A673 (cell line): ENCODE measurements around the gene SYNGR1. TPM values are rescaled to one million over a fixed set of nuclear protein-coding genes. Genes with fewer than 3 reads are reported as not detected.

Experiments
- BruUV-seq: library from RNA; stranded (reverse); fragments of 400-500 nt; replicated peaks from 2 replicates; lab custom pipeline; 2021; lab: Mats Ljungman, UMichigan
- CTCF ChIA-PET: fragments of 300-600 bp; sonication (Branson Sonifier 250); formaldehyde crosslinking; loops from one replicate; lab custom pipeline; 2022; ENCODE audit warnings: antibody characterized with exemption; lab: Charles Lee
- POLR2A ChIA-PET: fragments of 300-600 bp; sonication (Branson Sonifier 250); formaldehyde crosslinking; loops from one replicate; lab custom pipeline; 2022; ENCODE audit warnings: antibody characterized with exemption; ENCODE audit not compliant: low non-redundant PET; lab: Charles Lee
- DNase-seq: peaks from one replicate; pipeline ENCODE4 v3.0.0-alpha.2; 2015; ENCODE audit warnings: low spot score
- H3K27ac ChIP-seq: fragments of 200-600 bp; sonication (generic); 2 replicates; pipeline ENCODE4 v1.5.1; 2016; ENCODE audit warnings: mixed run types, low read depth, mild to moderate bottlenecking, mixed read lengths, antibody characterized with exemption, low read length; ENCODE audit not compliant: poor library complexity, severe bottlenecking
- H3K27me3 ChIP-seq: fragments of 200-600 bp; sonication (generic); replicated peaks from 2 replicates; pipeline ENCODE4 v1.6.1; 2017; ENCODE audit warnings: mixed run types, low read depth, mild to moderate bottlenecking, mixed read lengths, antibody characterized with exemption, low read length; ENCODE audit not compliant: insufficient read depth, poor library complexity
- H3K36me3 ChIP-seq: fragments of 200-600 bp; sonication (generic); 2 replicates; pipeline ENCODE4 v1.6.1; 2016; ENCODE audit warnings: mixed run types, mild to moderate bottlenecking, mixed read lengths, antibody characterized with exemption, low read length; ENCODE audit not compliant: insufficient read depth, poor library complexity, severe bottlenecking
- H3K4me1 ChIP-seq: fragments of 200-600 bp; sonication (generic); 2 replicates; pipeline ENCODE4 v1.6.1; 2017; ENCODE audit warnings: mixed run types, mild to moderate bottlenecking, mixed read lengths, antibody characterized with exemption, low read length; ENCODE audit not compliant: insufficient read depth, poor library complexity, severe bottlenecking
- H3K4me3 ChIP-seq: fragments of 200-600 bp; sonication (generic); 2 replicates; pipeline ENCODE4 v1.5.1; 2016; ENCODE audit warnings: low read depth, mixed run types, mild to moderate bottlenecking, mixed read lengths, low read length; ENCODE audit not compliant: poor library complexity, severe bottlenecking
- H3K9me3 ChIP-seq: fragments of 200-600 bp; sonication (generic); 2 replicates; pipeline ENCODE4 v1.6.1; 2016; ENCODE audit warnings: mixed run types, low read depth, mild to moderate bottlenecking, mixed read lengths, antibody characterized with exemption, low read length; ENCODE audit not compliant: poor library complexity, severe bottlenecking
- CTCF ChIP-seq: fragments of 300-800, 200-600 bp; sonication (generic); conservative IDR thresholded peaks from 2 replicates; pipeline ENCODE4 v1.5.1; 2017; ENCODE audit warnings: low read depth, mild to moderate bottlenecking, antibody characterized with exemption, low read length, moderate library complexity, mixed read lengths
- EZH2 ChIP-seq: fragments of 200-600 bp; sonication (generic); IDR thresholded peaks from 2 replicates; pipeline ENCODE4 v1.6.1; 2017; ENCODE audit warnings: borderline replicate concordance, low read depth, mild to moderate bottlenecking, mixed read lengths, antibody characterized with exemption, low read length; ENCODE audit not compliant: poor library complexity, severe bottlenecking
- intact Hi-C: fragments of 100-400 bp; cut with micrococcal nuclease; formaldehyde crosslinking; loops from one replicate; pipeline ENCODE4 v1.10.0; 2022; ENCODE audit not compliant: unreplicated experiment
- total RNA-seq: library from RNA; stranded (reverse); gene quantifications from 2 replicates; pipeline ENCODE4 v1.2.3, GENCODE V29; 2021

SYNGR1 gene
- total RNA-seq, 1 experiment from 2014 or later = 31.7 TPM

DNA sequence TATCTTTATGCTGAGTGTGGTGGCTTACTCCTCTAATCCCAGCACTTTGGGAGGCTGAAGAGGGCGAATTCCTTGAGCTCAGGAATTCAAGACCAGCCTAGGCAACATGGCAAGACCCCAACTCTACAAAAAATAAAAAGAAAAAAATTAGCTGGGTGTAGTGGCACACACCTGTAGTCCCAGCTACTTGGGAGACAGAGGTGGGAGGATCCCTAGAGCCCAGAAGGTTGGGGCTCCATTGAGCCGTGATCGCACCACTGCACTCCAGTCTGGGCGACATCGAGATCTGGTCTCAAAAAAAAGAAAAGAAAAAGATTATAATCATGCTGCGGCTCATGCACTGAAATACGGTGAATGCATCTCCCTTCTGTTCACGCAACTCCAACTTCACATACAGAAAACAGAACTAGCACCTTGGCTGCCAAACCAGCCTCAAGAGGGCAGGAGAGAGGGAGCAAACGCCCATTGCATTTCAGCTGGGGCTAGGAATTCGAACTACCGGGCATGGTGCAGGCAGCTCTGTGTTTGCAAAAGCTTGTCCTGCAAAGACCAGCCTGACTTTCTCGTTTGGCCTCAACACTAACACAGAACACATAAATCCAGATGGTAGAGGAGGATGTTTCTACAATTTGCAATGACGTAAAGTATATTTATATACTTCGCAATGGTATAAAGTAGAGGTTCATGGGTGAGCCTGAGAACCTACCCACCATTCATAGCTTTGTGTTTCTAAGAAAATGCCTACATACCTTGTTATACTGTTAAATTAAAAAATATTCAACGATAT, 6.3 kb upstream of the SYNGR1 start:
- peak; percentile 78 for DNase-seq
- no TSS peak for BruUV-seq
- no peak overlapping the region for H3K27ac ChIP-seq
- peak; percentile 84 for TF ChIP-seq CTCF
- TF ChIP-seq EZH2 = no peak
- no peak overlapping the region for H3K4me3 ChIP-seq
- ChIA-PET CTCF (interaction anchor here (0.6 to 1.4 kb wide), 4 partner anchors 11 to 185 kb away, joined by 3 to 13 read pairs (median 3); no protein-coding TSS in a partner anchor), POLR2A (interaction anchor here (0.6 kb wide), 1 partner anchor 23 kb away, joined by 3 read pairs; no protein-coding TSS in a partner anchor)
- no peaks in the 10 kb centered on the region for H3K36me3 ChIP-seq
- intact Hi-C loops = no loop called here
- no peaks in the 10 kb centered on the region for H3K9me3 ChIP-seq
- H3K4me1 ChIP-seq = peaks cover 6% of the 10 kb centered on the region
- H3K27me3 ChIP-seq = no peaks in the 10 kb centered on the region

GRCh38 chr22:39344046-39344390, 5.8 kb upstream of the SYNGR1 start:
- H3K4me3 ChIP-seq = no peak overlapping the region
- ChIA-PET CTCF (interaction anchor here (0.6 to 1.4 kb wide), 3 partner anchors 12 to 185 kb away, joined by 3 to 13 read pairs (median 3); no protein-coding TSS in a partner anchor), POLR2A (interaction anchor here (0.6 kb wide), 1 partner anchor 24 kb away, joined by 3 read pairs; no protein-coding TSS in a partner anchor)
- peaks cover 9% of the 10 kb centered on the region for H3K4me1 ChIP-seq
- no peak for DNase-seq
- TF ChIP-seq CTCF = no peak
- TF ChIP-seq EZH2 = no peak
- no peak overlapping the region for H3K27ac ChIP-seq
- H3K36me3 ChIP-seq = no peaks in the 10 kb centered on the region
- BruUV-seq = no TSS peak
- H3K27me3 ChIP-seq = no peaks in the 10 kb centered on the region
- intact Hi-C loops = no loop called here
- no peaks in the 10 kb centered on the region for H3K9me3 ChIP-seq

- Histone ChIP-seq H3K27ac (no peak overlapping the region), H3K36me3 (no peaks in the 10 kb centered on the region), H3K9me3 (no peaks in the 10 kb centered on the region), H3K4me1 (peaks cover 12% of the 10 kb centered on the region), H3K4me3 (no peak overlapping the region), H3K27me3 (no peaks in the 10 kb centered on the region)
- intact Hi-C loops = no loop called here
- CTCF ChIA-PET = no interaction called here
- no peak for DNase-seq
- no TSS peak for BruUV-seq
- POLR2A ChIA-PET = no interaction called here
- TF ChIP-seq EZH2 = no peak
- TF ChIP-seq CTCF = no peak
Observed at GRCh38 chr22:39345231-39345630, 4.6 kb upstream of the SYNGR1 start.
